Measurements from ENCODE around the gene PTPRF.

The PTPRF gene

GRCh38 chr1:43570715-43571114, 40.0 kb downstream of the PTPRF start:
- H4K20me1 ChIP-seq (ENCODE audit: insufficient read depth, low read length), result no peaks in the 10 kb centered on the region; the same call in 1 of the 2 replicates
- H3K9ac ChIP-seq (ENCODE audit: low read depth, low read length), result no peak overlapping the region
- no peak overlapping the region for H2AFZ ChIP-seq (ENCODE audit: low read depth, low read length)
- H3K27me3 ChIP-seq (ENCODE audit: insufficient read depth, low read length, poor library complexity), result no peaks in the 10 kb centered on the region
- H3K36me3 ChIP-seq (ENCODE audit: insufficient read depth, low read length), result no peaks in the 10 kb centered on the region
- no peaks in the 10 kb centered on the region for H3K9me3 ChIP-seq (ENCODE audit: insufficient read depth, low read length, severe bottlenecking)
- H3K4me2 ChIP-seq (ENCODE audit: insufficient read depth, low read length), result no peak overlapping the region
- H3K27ac ChIP-seq (ENCODE audit: low read length), result no peak overlapping the region
- ATAC-seq (ENCODE audit: insufficient read depth, low read depth), result no peak
- H3K4me3 ChIP-seq (ENCODE audit: low read depth in 1 of 2, low read length in 2 of 2), result no peak overlapping the region
- no peak for TF ChIP-seq EZH2 (IDR thresholded peaks at IDR 0.05; ENCODE audit: borderline replicate concordance, low read depth, low read length, severe bottlenecking)
- no peak for TF ChIP-seq CTCF (IDR thresholded peaks at IDR 0.05; ENCODE audit: borderline replicate concordance, extremely low read depth, low read length, poor library complexity, severe bottlenecking)
- no peaks in the 10 kb centered on the region for H3K79me2 ChIP-seq (ENCODE audit: insufficient read depth, low read length)
- H3K4me1 ChIP-seq (ENCODE audit: insufficient read depth, low read length), result no peaks in the 10 kb centered on the region
- DNase-seq, result no peak

- no peak for ATAC-seq (ENCODE audit: insufficient read depth, low read depth)
- Histone ChIP-seq H3K79me2 (ENCODE audit: insufficient read depth, low read length) (no peaks in the 10 kb centered on the region), H4K20me1 (ENCODE audit: insufficient read depth, low read length) (no peaks in the 10 kb centered on the region; the same call in none of the 2 replicates), H3K36me3 (ENCODE audit: insufficient read depth, low read length) (no peaks in the 10 kb centered on the region), H3K9me3 (ENCODE audit: insufficient read depth, low read length, severe bottlenecking) (no peaks in the 10 kb centered on the region), H3K4me1 (ENCODE audit: insufficient read depth, low read length) (no peaks in the 10 kb centered on the region), H3K9ac (ENCODE audit: low read depth, low read length) (no peak overlapping the region), H3K27me3 (ENCODE audit: insufficient read depth, low read length, poor library complexity) (no peaks in the 10 kb centered on the region), H3K27ac (ENCODE audit: low read length) (no peak overlapping the region), H3K4me3 (ENCODE audit: low read depth in 1 of 2, low read length in 2 of 2) (no peak overlapping the region), H3K4me2 (ENCODE audit: insufficient read depth, low read length) (no peak overlapping the region), H2AFZ (ENCODE audit: low read depth, low read length) (no peak overlapping the region)
- TF ChIP-seq EZH2 (IDR thresholded peaks at IDR 0.05; ENCODE audit: borderline replicate concordance, low read depth, low read length, severe bottlenecking), result no peak
- TF ChIP-seq CTCF (IDR thresholded peaks at IDR 0.05; ENCODE audit: borderline replicate concordance, extremely low read depth, low read length, poor library complexity, severe bottlenecking), result no peak
- DNase-seq, result no peak
Observed at GRCh38 chr1:43572084-43572483, 41.4 kb downstream of the PTPRF start.

- no peaks in the 10 kb centered on the region; the same call in none of the 2 replicates for H4K20me1 ChIP-seq (ENCODE audit: insufficient read depth, low read length)
- TF ChIP-seq EZH2 (IDR thresholded peaks at IDR 0.05; ENCODE audit: borderline replicate concordance, low read depth, low read length, severe bottlenecking) (no peak), CTCF (IDR thresholded peaks at IDR 0.05; ENCODE audit: borderline replicate concordance, extremely low read depth, low read length, poor library complexity, severe bottlenecking) (no peak)
- H3K4me1 ChIP-seq (ENCODE audit: insufficient read depth, low read length), result no peaks in the 10 kb centered on the region
- H3K27me3 ChIP-seq (ENCODE audit: insufficient read depth, low read length, poor library complexity), result no peaks in the 10 kb centered on the region
- ATAC-seq (ENCODE audit: insufficient read depth, low read depth), result no peak
- no peaks in the 10 kb centered on the region for H3K79me2 ChIP-seq (ENCODE audit: insufficient read depth, low read length)
- DNase-seq, result no peak
- no peaks in the 10 kb centered on the region for H3K9me3 ChIP-seq (ENCODE audit: insufficient read depth, low read length, severe bottlenecking)
- no peak overlapping the region for H3K4me2 ChIP-seq (ENCODE audit: insufficient read depth, low read length)
- no peaks in the 10 kb centered on the region for H3K36me3 ChIP-seq (ENCODE audit: insufficient read depth, low read length)
- no peak overlapping the region for H2AFZ ChIP-seq (ENCODE audit: low read depth, low read length)
- H3K4me3 ChIP-seq (ENCODE audit: low read depth in 1 of 2, low read length in 2 of 2), result no peak overlapping the region
- H3K27ac ChIP-seq (ENCODE audit: low read length), result no peak overlapping the region
- no peak overlapping the region for H3K9ac ChIP-seq (ENCODE audit: low read depth, low read length)
Observed at GRCh38 chr1:43572538-43572937, 41.9 kb downstream of the PTPRF start.
